Stimulated activated naive CD8-positive, alpha-beta T cell treated with anti-CD3 and anti-CD28 coated beads, Interleukin-15, amount 100 ng/mL, for 72 hours (primary cell): ENCODE results near the gene RNASET2.

ENCODE experiments used
- ATAC-seq: fragments of 150-1000 bp; cut with Tn5 transposase; 2 replicates; pipeline ENCODE4 v1.10.0; 2021; ENCODE audit warnings: mild to moderate bottlenecking, moderate library complexity
- DNase-seq, 2 donors: peaks; one replicate each; pipeline ENCODE4 v3.0.0; 2021 to 2022
- H3K27ac Mint-ChIP-seq, 2 donors: one replicate each; pipeline ENCODE4 v1.8.0; 2022; ENCODE audit warnings: mild to moderate bottlenecking in 2 of 2, mixed read lengths in 2 of 2, moderate library complexity in 2 of 2
- H3K27me3 Mint-ChIP-seq: one replicate; pipeline ENCODE4 v1.8.0; 2022; ENCODE audit warnings: mixed read lengths
- H3K4me1 Mint-ChIP-seq: one replicate; pipeline ENCODE4 v1.8.0; 2022; ENCODE audit warnings: mild to moderate bottlenecking, mixed read lengths
- H3K4me3 Mint-ChIP-seq, 2 donors: one replicate each; pipeline ENCODE4 v1.8.0; 2022; ENCODE audit warnings: mild to moderate bottlenecking in 2 of 2, mixed read lengths in 2 of 2, moderate library complexity in 1 of 2
- H3K9me3 Mint-ChIP-seq, 2 donors: one replicate each; pipeline ENCODE4 v1.8.0; 2022; ENCODE audit warnings: mixed read lengths in 2 of 2

RNASET2 gene

DNA sequence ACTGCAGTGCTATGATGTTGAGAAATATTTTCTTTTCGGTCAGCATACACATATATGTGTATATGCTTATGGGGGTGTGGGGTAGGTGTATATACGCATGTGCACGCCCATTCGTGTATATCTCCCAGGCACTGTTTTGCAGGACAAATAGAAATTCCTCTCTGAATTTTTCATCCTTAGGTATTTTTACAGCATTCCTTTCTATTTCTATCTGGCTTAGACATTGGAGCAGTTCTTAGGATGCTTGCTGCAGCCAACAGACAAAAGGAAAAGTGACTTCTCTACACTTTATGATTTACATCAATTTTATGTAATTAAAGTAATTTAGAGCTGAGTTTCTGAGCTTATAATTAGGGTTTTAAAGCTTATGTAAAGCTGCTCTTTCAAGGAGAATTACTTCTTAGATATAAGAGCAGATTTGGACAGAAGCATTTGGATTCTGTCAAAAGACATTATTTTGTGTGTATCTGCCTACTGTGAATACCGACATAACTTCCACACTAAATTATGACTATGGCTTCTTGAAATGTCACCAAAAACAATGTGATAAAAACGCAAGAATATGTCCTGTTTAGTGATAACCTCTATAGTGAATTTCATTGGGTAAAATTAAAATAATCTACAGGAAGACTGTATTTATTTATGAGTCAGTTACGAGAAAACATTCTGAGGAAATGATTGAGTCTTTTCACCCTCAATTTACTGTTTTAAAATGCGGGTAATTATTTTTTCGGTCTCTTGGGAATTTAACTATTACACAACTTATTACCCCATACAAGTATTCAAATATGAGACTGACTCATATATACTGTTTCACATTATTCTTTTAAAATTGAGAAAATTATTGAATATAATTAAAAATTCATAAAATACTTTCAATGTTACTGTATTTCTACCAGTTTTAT is 21.5 kb upstream of the RNASET2 start:
- no peak overlapping the region for H3K4me3 Mint-ChIP-seq
- H3K27me3 Mint-ChIP-seq, result no peaks in the 10 kb centered on the region
- DNase-seq, result no peak
- H3K4me1 Mint-ChIP-seq, result peaks cover 2% of the 10 kb centered on the region
- H3K9me3 Mint-ChIP-seq, result no peaks in the 10 kb centered on the region
- ATAC-seq, result no peak
- H3K27ac Mint-ChIP-seq, result no peak overlapping the region

DNA sequence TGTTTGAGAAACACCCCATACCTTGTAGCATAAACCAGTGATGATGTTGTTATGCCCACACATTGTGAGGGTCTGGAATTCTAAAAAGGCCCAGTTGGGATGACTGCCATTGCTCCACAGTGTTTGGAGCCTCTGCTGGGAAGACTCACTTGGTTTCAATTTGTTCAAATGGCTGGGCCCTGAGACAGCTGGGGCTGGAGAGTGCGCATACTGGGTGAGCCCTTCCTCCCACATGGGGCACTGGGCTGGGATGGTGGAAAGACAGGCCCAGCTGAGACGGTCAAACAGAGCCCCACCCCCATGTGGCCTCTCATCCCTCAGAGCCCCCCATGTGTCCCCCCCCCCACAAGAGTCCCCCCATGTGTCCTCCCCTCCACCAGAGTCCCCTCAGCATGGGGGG is 20.3 kb upstream of the RNASET2 start:
- Mint-ChIP-seq H3K4me1 (peaks cover 5% of the 10 kb centered on the region), H3K9me3 (no peaks in the 10 kb centered on the region), H3K4me3 (no peak overlapping the region), H3K27me3 (no peaks in the 10 kb centered on the region), H3K27ac (peak overlapping the region; percentile 40 to 95)
- ATAC-seq, result no peak
- DNase-seq, result no peak

- H3K27me3 Mint-ChIP-seq, result no peaks in the 10 kb centered on the region
- H3K9me3 Mint-ChIP-seq, result peaks cover 8 to 14% of the 10 kb centered on the region in 2 donors
- ATAC-seq (no peak), DNase-seq (no peak)
- H3K4me1 Mint-ChIP-seq, result peaks cover 30% of the 10 kb centered on the region
- peak overlapping the region in 1 of 2 donors; percentile 25 for H3K27ac Mint-ChIP-seq
- no peak overlapping the region for H3K4me3 Mint-ChIP-seq
Observed at GRCh38 chr6:166972101-166972500, 15.8 kb upstream of the RNASET2 start.

DNA sequence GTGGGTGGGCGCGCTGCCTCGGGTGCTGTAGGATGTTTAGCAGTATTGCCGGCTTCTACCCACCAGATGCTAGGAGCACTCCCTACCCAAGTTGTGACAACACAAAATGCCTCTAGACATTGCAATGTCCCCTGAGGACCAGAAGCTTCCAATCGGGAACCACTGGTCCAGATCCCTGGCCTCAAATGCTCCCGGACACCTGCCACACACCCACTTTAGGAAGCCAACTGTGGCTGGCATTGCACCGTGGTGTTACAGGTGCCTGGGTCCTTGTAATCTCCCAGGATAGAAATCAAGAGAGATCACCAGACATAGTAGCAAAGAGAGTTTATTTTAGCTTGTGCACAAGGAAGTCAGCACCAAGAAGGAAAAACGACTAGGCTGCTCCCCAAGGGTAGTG is 14.9 kb upstream of the RNASET2 start:
- no peaks in the 10 kb centered on the region for H3K27me3 Mint-ChIP-seq
- H3K9me3 Mint-ChIP-seq, result peaks cover 17 to 22% of the 10 kb centered on the region in 2 donors
- ATAC-seq (no peak), DNase-seq (no peak)
- H3K27ac Mint-ChIP-seq, result no peak overlapping the region
- H3K4me3 Mint-ChIP-seq, result no peak overlapping the region
- peaks cover 30% of the 10 kb centered on the region for H3K4me1 Mint-ChIP-seq

- no peak overlapping the region for H3K4me3 Mint-ChIP-seq
- ATAC-seq (no peak), DNase-seq (no peak)
- peaks cover 22 to 27% of the 10 kb centered on the region in 2 donors for H3K9me3 Mint-ChIP-seq
- no peaks in the 10 kb centered on the region for H3K27me3 Mint-ChIP-seq
- peaks cover 30% of the 10 kb centered on the region for H3K4me1 Mint-ChIP-seq
- no peak overlapping the region for H3K27ac Mint-ChIP-seq
Observed at GRCh38 chr6:166970776-166971175, 14.4 kb upstream of the RNASET2 start.

DNA sequence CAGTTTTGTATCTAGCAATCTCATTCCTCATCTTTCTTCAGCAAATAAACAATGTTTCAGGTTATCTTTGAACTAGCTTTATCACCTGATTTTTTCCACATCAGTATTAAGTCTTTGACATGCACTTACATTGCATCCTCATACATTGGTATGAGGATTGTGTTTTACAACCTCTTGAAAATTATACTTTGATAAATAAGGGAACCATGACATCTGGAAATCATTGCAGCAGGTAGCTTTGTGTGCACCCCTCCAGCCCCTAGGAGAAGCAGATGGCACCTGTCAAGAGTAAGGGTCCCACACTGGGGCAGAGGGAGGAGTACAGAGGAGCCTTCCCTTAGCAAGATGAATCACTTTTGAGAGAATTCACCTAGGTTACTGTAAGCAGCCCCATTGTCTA is 13.7 kb upstream of the RNASET2 start:
- DNase-seq (no peak), ATAC-seq (no peak)
- H3K27me3 Mint-ChIP-seq, result no peaks in the 10 kb centered on the region
- H3K4me3 Mint-ChIP-seq, result no peak overlapping the region
- peaks cover 22 to 27% of the 10 kb centered on the region in 2 donors for H3K9me3 Mint-ChIP-seq
- H3K4me1 Mint-ChIP-seq, result peaks cover 30% of the 10 kb centered on the region
- H3K27ac Mint-ChIP-seq, result no peak overlapping the region

- peaks cover 30% of the 10 kb centered on the region for H3K4me1 Mint-ChIP-seq
- peak overlapping the region in 1 of 2 donors; percentile 5 for H3K27ac Mint-ChIP-seq
- ATAC-seq, result no peak
Observed at GRCh38 chr6:166969390-166970002, 13.1 kb upstream of the RNASET2 start.

GRCh38 chr6:166966268-166966667 is 9.9 kb upstream of the RNASET2 start:
- no peak overlapping the region for H3K4me3 Mint-ChIP-seq
- no peak overlapping the region for H3K27ac Mint-ChIP-seq
- H3K9me3 Mint-ChIP-seq, result peaks cover 27 to 31% of the 10 kb centered on the region in 2 donors
- no peaks in the 10 kb centered on the region for H3K27me3 Mint-ChIP-seq
- DNase-seq (no peak), ATAC-seq (no peak)
- H3K4me1 Mint-ChIP-seq, result peaks cover 23% of the 10 kb centered on the region

More at GRCh38 chr6:166969390-166970002, 13.1 kb upstream of the RNASET2 start:
- no peak for DNase-seq
- H3K9me3 Mint-ChIP-seq, result peaks cover 22 to 27% of the 10 kb centered on the region in 2 donors
- no peaks in the 10 kb centered on the region for H3K27me3 Mint-ChIP-seq
- H3K4me3 Mint-ChIP-seq, result peak overlapping the region in 1 of 2 donors; percentile 3

- ATAC-seq (no peak), DNase-seq (no peak)
- Mint-ChIP-seq H3K27ac (peak overlapping the region in 1 of 2 donors; percentile 7), H3K4me3 (no peak overlapping the region), H3K9me3 (peaks cover 0 to 8% of the 10 kb centered on the region in 2 donors), H3K4me1 (peaks cover 36% of the 10 kb centered on the region), H3K27me3 (no peaks in the 10 kb centered on the region)
Observed at GRCh38 chr6:166960609-166960978, 4.2 kb upstream of the RNASET2 start.

DNA sequence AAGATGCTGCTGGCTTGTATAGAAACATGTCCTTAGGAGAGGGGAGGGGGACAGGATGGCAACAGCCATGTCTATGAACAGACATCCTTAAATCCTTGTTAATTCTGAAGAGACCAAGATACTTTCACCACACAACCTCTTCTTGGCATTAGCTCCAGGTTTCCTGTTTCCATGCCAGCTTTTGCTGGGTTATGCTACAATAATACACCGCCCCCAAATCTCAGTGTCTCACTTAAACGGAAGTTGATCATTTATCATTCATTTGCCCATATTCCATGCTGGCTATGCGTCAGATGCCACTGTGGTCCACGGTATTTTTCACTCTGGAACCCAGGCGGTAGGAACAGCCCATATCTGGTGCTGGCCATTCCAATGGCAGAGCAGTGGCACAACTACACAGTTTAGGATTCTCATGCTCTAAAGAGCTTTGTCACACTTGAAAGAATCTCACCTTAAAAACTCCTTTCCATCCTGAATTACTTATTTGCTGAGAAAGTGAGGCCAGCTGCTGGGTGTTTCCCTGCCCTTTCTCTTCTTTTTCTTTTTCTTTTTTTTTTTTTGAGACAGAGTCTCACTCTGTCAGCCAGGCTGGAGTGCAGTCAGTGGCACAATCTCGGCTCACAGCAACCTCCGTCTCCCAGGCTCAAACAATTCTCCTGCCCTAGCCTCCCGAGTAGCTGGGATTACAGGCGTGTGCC is 3.7 kb upstream of the RNASET2 start:
- Mint-ChIP-seq H3K4me1 (peaks cover 42% of the 10 kb centered on the region), H3K4me3 (peak overlapping the region; percentile 34 to 35), H3K9me3 (peaks cover 0 to 8% of the 10 kb centered on the region in 2 donors), H3K27ac (peak overlapping the region; percentile 93 to 96), H3K27me3 (no peaks in the 10 kb centered on the region)
- ATAC-seq, result no peak
- no peak for DNase-seq

- peak overlapping the region; percentile 93 to 96 for H3K27ac Mint-ChIP-seq
Observed at GRCh38 chr6:166958926-166959861, 2.8 kb upstream of the RNASET2 start.

DNA sequence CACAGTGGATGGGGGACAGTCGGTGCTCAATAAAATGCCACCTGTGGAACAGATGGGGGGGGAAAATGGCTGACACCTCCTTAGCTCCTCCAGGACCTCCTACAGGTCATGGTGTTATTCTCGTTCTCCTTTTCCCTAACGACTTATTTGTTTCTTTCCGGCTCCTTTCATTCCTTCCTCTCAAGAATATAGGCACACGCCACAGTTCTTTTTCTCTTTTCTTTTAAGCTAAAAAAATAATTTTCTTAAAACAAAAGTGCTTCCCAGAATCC is 1.4 kb upstream of the RNASET2 start:
- peaks cover 64% of the 10 kb centered on the region for H3K4me1 Mint-ChIP-seq
- H3K27ac Mint-ChIP-seq, result peak overlapping the region; percentile 93 to 96
- DNase-seq, result no peak
- H3K4me3 Mint-ChIP-seq, result peak overlapping the region; percentile 96 to 100
- no peak for ATAC-seq
- H3K27me3 Mint-ChIP-seq, result no peaks in the 10 kb centered on the region
- H3K9me3 Mint-ChIP-seq, result no peaks in the 10 kb centered on the region

More at GRCh38 chr6:166958926-166959861, 2.8 kb upstream of the RNASET2 start:
- DNase-seq (peak in 1 of 2 donors; percentile 33), ATAC-seq (no peak)
- no peaks in the 10 kb centered on the region for H3K27me3 Mint-ChIP-seq
- peaks cover 0 to 6% of the 10 kb centered on the region in 2 donors for H3K9me3 Mint-ChIP-seq
- peaks cover 49% of the 10 kb centered on the region for H3K4me1 Mint-ChIP-seq
- peak overlapping the region; percentile 96 to 100 for H3K4me3 Mint-ChIP-seq

GRCh38 chr6:166957087-166957804 is 896 bp upstream of the RNASET2 start:
- Mint-ChIP-seq H3K4me1 (peaks cover 69% of the 10 kb centered on the region), H3K27me3 (no peaks in the 10 kb centered on the region), H3K27ac (peak overlapping the region; percentile 93 to 96), H3K9me3 (no peaks in the 10 kb centered on the region), H3K4me3 (peak overlapping the region; percentile 96 to 100)
- peak; percentile 57 for ATAC-seq
- peak; percentile 68 to 74 for DNase-seq

- peaks cover 82% of the 10 kb centered on the region for H3K4me1 Mint-ChIP-seq
- H3K27me3 Mint-ChIP-seq, result no peaks in the 10 kb centered on the region
- peak overlapping the region; percentile 96 to 100 for H3K4me3 Mint-ChIP-seq
- DNase-seq, result peak in 1 of 2 donors; percentile 17
- H3K27ac Mint-ChIP-seq, result peak overlapping the region; percentile 33 to 93
- H3K9me3 Mint-ChIP-seq, result no peaks in the 10 kb centered on the region
- ATAC-seq, result peak; percentile 37
Observed at GRCh38 chr6:166955865-166956443, 396 bp downstream of the RNASET2 start.
